Vagina (tissue), 2 donors: ENCODE results near the gene SRSF11. TPM values are rescaled to one million over a fixed set of nuclear protein-coding genes. Genes with fewer than 3 reads are reported as not detected.
"Not testable (repeated sequence)": the region's sequence is repeated elsewhere in the genome, so short reads cannot be mapped to it uniquely, and the experiment has no call there.

Experiments used
- DNase-seq, 2 donors: peaks; one replicate each; pipeline ENCODE4 v3.0.0-alpha.2; 2017; ENCODE audit errors: extremely low spot score in 2 of 2
- H3K27ac ChIP-seq: fragments of 200-600 bp; sonication (generic); one replicate; pipeline ENCODE4 v1.5.1; 2019
- H3K27me3 ChIP-seq: fragments of 200-600 bp; sonication (generic); one replicate; pipeline ENCODE4 v1.5.1; 2019
- H3K36me3 ChIP-seq, 2 donors: fragments of 200-600 bp; sonication (generic); one replicate each; pipeline ENCODE4 v1.5.1; 2017 to 2019
- H3K4me1 ChIP-seq: fragments of 200-600 bp; sonication (generic); one replicate; pipeline ENCODE4 v1.5.1; 2019
- H3K4me3 ChIP-seq, 2 donors: fragments of 200-600 bp; sonication (generic); 1 replicate in 1 of 2; 2 replicates in 1 of 2; pipeline ENCODE4 v1.5.1; 2016 to 2019
- H3K9me3 ChIP-seq: fragments of 200-600 bp; sonication (generic); one replicate; pipeline ENCODE4 v1.5.1; 2019
- POLR2A ChIP-seq, 2 donors: fragments of 450-650 bp; IDR thresholded peaks; one replicate each; pipeline ENCODE4 v1.6.1; 2017; ENCODE audit warnings: antibody characterized with exemption in 2 of 2, mild to moderate bottlenecking in 2 of 2, moderate library complexity in 2 of 2
- POLR2AphosphoS5 ChIP-seq, 2 donors: sonication (generic); formaldehyde crosslinking; IDR thresholded peaks; one replicate each; pipeline ENCODE4 v1.9.0; 2017; ENCODE audit warnings: antibody characterized with exemption in 2 of 2, mild to moderate bottlenecking in 2 of 2, low read depth in 1 of 2; ENCODE audit not compliant: insufficient read depth in 1 of 2
- intact Hi-C: fragments of 100-400 bp; cut with DNase I; formaldehyde crosslinking; loops from one replicate; pipeline ENCODE4 v1.15.1; 2023
- total RNA-seq: library from RNA; depleted of rRNA; stranded (reverse); fragments of >200 nt; gene quantifications from one replicate; pipeline ENCODE4 v1.2.3, GENCODE V29; 2016
- TF ChIP-seq, protein P1 (sequence below), 3 experiments: fragments of 450-650 bp in 2 of 3; fragments of 200-600 bp in 1 of 3; sonication (generic) in 1 of 3; IDR thresholded peaks; one replicate each; pipeline ENCODE4 v1.5.1; 2017 to 2019; ENCODE audit warnings: antibody characterized with exemption in 3 of 3, mild to moderate bottlenecking in 2 of 3, moderate library complexity in 2 of 3

The SRSF11 gene, protein sequence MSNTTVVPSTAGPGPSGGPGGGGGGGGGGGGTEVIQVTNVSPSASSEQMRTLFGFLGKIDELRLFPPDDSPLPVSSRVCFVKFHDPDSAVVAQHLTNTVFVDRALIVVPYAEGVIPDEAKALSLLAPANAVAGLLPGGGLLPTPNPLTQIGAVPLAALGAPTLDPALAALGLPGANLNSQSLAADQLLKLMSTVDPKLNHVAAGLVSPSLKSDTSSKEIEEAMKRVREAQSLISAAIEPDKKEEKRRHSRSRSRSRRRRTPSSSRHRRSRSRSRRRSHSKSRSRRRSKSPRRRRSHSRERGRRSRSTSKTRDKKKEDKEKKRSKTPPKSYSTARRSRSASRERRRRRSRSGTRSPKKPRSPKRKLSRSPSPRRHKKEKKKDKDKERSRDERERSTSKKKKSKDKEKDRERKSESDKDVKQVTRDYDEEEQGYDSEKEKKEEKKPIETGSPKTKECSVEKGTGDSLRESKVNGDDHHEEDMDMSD
- total RNA-seq = 186 TPM

DNA sequence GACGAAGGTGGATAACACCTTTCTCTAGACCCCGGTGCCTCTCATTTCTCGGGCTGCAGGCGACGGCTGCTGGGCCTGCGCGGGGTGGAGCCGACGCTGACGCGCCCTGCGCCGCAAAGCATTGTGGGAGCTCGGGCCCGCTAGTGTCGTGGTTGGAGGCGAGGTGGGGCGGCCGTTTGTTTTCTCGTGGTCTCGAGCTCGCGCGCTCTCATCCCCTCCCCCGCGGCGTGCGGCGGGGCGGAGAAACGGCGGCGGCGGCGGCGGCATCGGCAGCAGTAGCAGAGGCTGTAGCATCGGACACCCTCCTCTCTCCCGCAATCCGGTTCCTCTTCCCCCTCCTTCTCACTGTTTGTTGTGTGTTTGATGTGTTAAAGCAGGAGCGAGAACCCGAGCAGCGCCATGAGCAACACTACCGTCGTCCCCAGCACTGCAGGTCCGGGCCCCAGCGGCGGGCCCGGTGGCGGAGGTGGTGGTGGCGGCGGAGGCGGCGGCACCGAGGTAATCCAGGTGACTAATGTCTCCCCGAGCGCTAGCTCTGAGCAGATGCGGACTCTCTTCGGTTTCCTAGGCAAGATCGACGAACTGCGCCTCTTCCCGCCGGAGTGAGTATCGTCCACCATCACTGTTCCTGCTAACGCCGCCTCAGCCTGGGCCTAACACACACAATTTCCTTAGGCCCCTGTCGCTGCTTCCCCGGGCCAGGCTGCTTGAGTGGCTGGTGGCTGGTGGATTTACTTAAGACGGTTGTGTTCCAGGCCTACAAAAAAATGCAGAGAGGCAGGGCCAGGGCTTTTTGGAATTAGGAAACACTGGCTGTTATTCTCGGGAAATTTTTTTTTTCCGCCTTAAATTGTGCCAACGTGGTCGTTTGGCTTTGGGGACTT is at the start of gene SRSF11:
TSS of gene SRSF11 (plus strand) at position 143 of the 884 bp plus-strand sequence. CDS start at position 400, 257 bp downstream.
- H3K27me3 ChIP-seq = no peaks in the 10 kb centered on the region
- peak within 1 kb of the TSS; percentile 74 to 91 for H3K4me3 ChIP-seq
- TF ChIP-seq POLR2A (IDR thresholded peaks at IDR 0.05) (peak in 1 of 2 donors; percentile 75), POLR2AphosphoS5 (IDR thresholded peaks at IDR 0.05; ENCODE audit: insufficient read depth in 1 of 2, low read depth in 1 of 2) (peak; percentile 90 to 95)
- TF ChIP-seq, protein P1, sequence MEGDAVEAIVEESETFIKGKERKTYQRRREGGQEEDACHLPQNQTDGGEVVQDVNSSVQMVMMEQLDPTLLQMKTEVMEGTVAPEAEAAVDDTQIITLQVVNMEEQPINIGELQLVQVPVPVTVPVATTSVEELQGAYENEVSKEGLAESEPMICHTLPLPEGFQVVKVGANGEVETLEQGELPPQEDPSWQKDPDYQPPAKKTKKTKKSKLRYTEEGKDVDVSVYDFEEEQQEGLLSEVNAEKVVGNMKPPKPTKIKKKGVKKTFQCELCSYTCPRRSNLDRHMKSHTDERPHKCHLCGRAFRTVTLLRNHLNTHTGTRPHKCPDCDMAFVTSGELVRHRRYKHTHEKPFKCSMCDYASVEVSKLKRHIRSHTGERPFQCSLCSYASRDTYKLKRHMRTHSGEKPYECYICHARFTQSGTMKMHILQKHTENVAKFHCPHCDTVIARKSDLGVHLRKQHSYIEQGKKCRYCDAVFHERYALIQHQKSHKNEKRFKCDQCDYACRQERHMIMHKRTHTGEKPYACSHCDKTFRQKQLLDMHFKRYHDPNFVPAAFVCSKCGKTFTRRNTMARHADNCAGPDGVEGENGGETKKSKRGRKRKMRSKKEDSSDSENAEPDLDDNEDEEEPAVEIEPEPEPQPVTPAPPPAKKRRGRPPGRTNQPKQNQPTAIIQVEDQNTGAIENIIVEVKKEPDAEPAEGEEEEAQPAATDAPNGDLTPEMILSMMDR (IDR thresholded peaks at IDR 0.05) = peak in 1 of 3 experiments; percentile 27
- intact Hi-C loops = no loop called here
- H3K4me1 ChIP-seq = peaks cover 52% of the 10 kb centered on the region
- peaks cover 0 to 17% of the 10 kb centered on the region in 2 donors for H3K36me3 ChIP-seq
- H3K27ac ChIP-seq = peak within 1 kb of the TSS; percentile 92
- DNase-seq = peak in 1 of 2 donors; percentile 93
- H3K9me3 ChIP-seq = no peaks in the 10 kb centered on the region

DNA sequence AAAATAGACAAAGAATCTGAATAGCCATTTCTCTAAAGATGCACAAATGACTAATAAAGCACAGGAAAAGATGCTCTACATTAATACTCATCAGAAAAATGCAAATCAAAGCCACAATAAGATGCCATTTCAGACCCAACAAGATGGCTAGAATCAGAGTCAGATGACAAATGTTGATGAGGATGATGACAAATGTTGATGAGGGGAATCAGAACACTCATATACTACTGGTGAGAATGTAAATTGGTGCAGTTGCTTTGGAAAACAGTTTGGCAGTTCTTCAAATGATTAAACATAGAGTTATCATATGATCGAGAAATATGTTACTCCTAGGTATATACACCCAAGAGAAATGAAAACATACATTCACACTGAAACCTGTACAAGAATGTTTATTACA is 49.7 kb upstream of the SRSF11 start:
- H3K9me3 ChIP-seq = no peaks in the 10 kb centered on the region
- no peak overlapping the region for H3K4me3 ChIP-seq
- H3K27ac ChIP-seq = no peak overlapping the region
- no peaks in the 10 kb centered on the region for H3K27me3 ChIP-seq
- DNase-seq = no peak
- H3K36me3 ChIP-seq = peaks cover 0 to 9% of the 10 kb centered on the region in 2 donors
- TF ChIP-seq, protein P1 (IDR thresholded peaks at IDR 0.05) = no peak
- TF ChIP-seq POLR2AphosphoS5 (IDR thresholded peaks at IDR 0.05; ENCODE audit: insufficient read depth in 1 of 2, low read depth in 1 of 2) = no peak
- no peak for TF ChIP-seq POLR2A (IDR thresholded peaks at IDR 0.05)
- H3K4me1 ChIP-seq = no peaks in the 10 kb centered on the region
- intact Hi-C loops = no loop called here

DNA sequence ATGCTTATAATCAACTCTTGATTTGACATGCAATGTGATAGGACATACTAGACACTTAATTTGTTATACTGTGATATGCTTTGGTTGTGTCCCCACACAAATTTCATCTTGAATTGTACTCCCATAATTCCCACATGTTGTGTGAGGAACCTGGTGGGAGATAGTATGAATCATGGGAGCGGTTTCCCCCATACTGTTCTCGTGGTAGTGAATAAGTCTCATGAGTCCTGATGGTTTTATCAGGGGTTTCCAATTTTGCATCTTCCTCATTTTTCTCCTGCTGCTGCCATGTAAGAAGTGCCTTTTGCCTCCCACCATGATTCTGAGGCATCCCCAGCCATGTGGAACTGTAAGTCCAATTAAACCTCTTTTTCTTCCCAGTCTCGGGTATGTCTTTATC is 36.0 kb upstream of the SRSF11 start:
- intact Hi-C loops, H3K9me3 ChIP-seq, H3K4me3 ChIP-seq, H3K36me3 ChIP-seq, H3K27me3 ChIP-seq, DNase-seq, H3K27ac ChIP-seq, H3K4me1 ChIP-seq: not testable (repeated sequence)

DNA sequence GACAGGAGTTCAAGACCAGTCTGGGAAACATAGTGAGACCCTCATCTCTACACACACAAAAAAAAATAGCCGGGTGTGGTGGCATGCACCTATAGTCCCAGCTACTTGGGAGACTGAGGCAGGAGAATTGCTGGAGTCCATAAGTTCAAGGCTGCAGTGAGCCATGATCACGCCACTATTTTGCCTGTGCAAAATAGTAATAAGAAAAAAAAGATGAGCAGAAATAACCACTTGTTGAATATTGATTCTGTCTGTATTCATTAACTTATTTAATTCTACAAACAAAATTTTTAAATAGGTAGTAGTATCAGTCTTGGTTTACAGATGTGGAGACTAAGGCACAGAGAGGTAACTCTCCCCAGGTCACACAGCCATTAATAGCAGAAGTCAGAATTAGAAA is 32.7 kb upstream of the SRSF11 start:
- no peaks in the 10 kb centered on the region for H3K27me3 ChIP-seq
- H3K36me3 ChIP-seq = no peaks in the 10 kb centered on the region
- H3K4me1 ChIP-seq = no peaks in the 10 kb centered on the region
- intact Hi-C loops = no loop called here
- no peak overlapping the region for H3K27ac ChIP-seq
- TF ChIP-seq POLR2A (IDR thresholded peaks at IDR 0.05) = no peak
- no peak for TF ChIP-seq POLR2AphosphoS5 (IDR thresholded peaks at IDR 0.05; ENCODE audit: insufficient read depth in 1 of 2, low read depth in 1 of 2)
- TF ChIP-seq, protein P1 (IDR thresholded peaks at IDR 0.05) = no peak
- no peaks in the 10 kb centered on the region for H3K9me3 ChIP-seq
- DNase-seq = no peak
- no peak overlapping the region for H3K4me3 ChIP-seq

DNA sequence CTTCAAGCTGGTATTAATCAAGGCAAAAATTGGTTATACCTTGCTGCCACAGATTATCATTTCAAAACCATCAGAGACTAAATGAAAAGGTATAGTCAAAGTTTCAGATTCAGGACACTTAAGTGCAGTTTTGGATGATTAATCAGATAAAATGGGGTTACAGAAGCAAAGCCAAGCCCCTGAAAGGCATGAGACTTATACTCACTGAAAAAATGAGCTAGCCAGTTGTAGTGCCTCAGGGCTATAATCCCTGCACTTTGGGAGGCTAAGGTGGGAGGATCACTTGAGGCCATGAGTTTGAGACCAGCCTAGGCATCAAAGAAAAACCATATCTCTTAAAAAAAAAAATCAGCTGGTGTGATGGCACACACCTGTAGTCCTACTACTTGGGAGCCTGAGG is 31.0 kb upstream of the SRSF11 start:
- TF ChIP-seq, protein P1 (IDR thresholded peaks at IDR 0.05) = no peak
- TF ChIP-seq POLR2A (IDR thresholded peaks at IDR 0.05) (no peak), POLR2AphosphoS5 (IDR thresholded peaks at IDR 0.05; ENCODE audit: insufficient read depth in 1 of 2, low read depth in 1 of 2) (no peak)
- Histone ChIP-seq H3K4me3 (no peak overlapping the region), H3K4me1 (no peaks in the 10 kb centered on the region)

DNA sequence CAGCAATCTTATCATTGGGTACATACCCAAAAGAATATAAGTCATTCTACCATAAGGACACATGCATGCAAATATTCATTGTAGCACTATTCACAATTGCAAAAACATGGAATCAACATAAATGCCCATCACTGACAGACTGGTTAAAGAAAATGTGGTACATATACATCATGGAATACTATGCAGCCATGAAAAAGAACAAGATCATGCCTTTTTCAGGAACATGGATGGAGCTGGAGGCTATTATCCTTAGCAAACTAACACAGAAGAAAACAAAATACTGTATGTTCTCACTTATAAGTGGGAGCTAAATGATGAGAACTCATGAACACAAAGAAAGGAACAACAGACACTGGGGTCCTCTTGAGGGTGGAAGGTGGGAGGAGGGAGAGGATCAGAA is 28.7 kb upstream of the SRSF11 start:
- H3K4me1 ChIP-seq, H3K36me3 ChIP-seq, intact Hi-C loops, H3K27me3 ChIP-seq, H3K9me3 ChIP-seq, H3K4me3 ChIP-seq, DNase-seq, H3K27ac ChIP-seq: not testable (repeated sequence)

More for the DNA sequence above, 31.0 kb upstream of the SRSF11 start:
- intact Hi-C loops = no loop called here
- H3K27ac ChIP-seq = no peak overlapping the region
- H3K36me3 ChIP-seq = no peaks in the 10 kb centered on the region
- H3K9me3 ChIP-seq = no peaks in the 10 kb centered on the region
- no peak for DNase-seq
- no peaks in the 10 kb centered on the region for H3K27me3 ChIP-seq
